ENCODE results near the gene METRNL.

METRNL gene

GRCh38 chr17:83092931-83093330 lies 13.5 kb downstream of the METRNL start:
- no peak for DNase-seq (ENCODE audit: low spot score)

GRCh38 chr17:83093506-83093905 lies 14.1 kb downstream of the METRNL start:
- DNase-seq (ENCODE audit: low spot score), result no peak

- DNase-seq (ENCODE audit: low spot score), result no peak
These were observed 14.9 kb downstream of the METRNL start for GRCh38 chr17:83094291-83094690.

GRCh38 chr17:83095016-83095415 lies 15.6 kb downstream of the METRNL start:
- DNase-seq (ENCODE audit: low spot score), result no peak

- DNase-seq (ENCODE audit: low spot score), result no peak
These were observed 17.2 kb downstream of the METRNL start for GRCh38 chr17:83096401-83097224.

- no peak for DNase-seq (ENCODE audit: low spot score)
These were observed 18.4 kb downstream of the METRNL start for GRCh38 chr17:83097831-83098230.

GRCh38 chr17:83098241-83099085 lies 19.1 kb downstream of the METRNL start:
- no peak for DNase-seq (ENCODE audit: low spot score)

GRCh38 chr17:83099086-83099555 lies 19.7 kb downstream of the METRNL start:
- DNase-seq (ENCODE audit: low spot score), result no peak

- DNase-seq (ENCODE audit: low spot score), result peak; percentile 58
These were observed 20.3 kb downstream of the METRNL start for GRCh38 chr17:83099570-83100181.

- DNase-seq (ENCODE audit: low spot score), result no peak
These were observed 20.9 kb downstream of the METRNL start for GRCh38 chr17:83100220-83100852.

GRCh38 chr17:83100853-83101391 lies 21.5 kb downstream of the METRNL start:
- peak; percentile 79 for DNase-seq (ENCODE audit: low spot score)

- DNase-seq (ENCODE audit: low spot score), result no peak
These were observed 22.5 kb downstream of the METRNL start for GRCh38 chr17:83101805-83102480.

- no peak for DNase-seq (ENCODE audit: low spot score)
These were observed 24.0 kb downstream of the METRNL start for GRCh38 chr17:83103200-83103942.

GRCh38 chr17:83103943-83104311 lies 24.5 kb downstream of the METRNL start:
- no peak for DNase-seq (ENCODE audit: low spot score)

- DNase-seq (ENCODE audit: low spot score), result no peak
These were observed 25.4 kb downstream of the METRNL start for GRCh38 chr17:83104577-83105505.

GRCh38 chr17:83105512-83105911 lies 26.1 kb downstream of the METRNL start:
- DNase-seq (ENCODE audit: low spot score), result no peak

GRCh38 chr17:83106056-83106588 lies 26.7 kb downstream of the METRNL start:
- no peak for DNase-seq (ENCODE audit: low spot score)

GRCh38 chr17:83106913-83107655 lies 27.7 kb downstream of the METRNL start:
- DNase-seq (ENCODE audit: low spot score), result no peak

All from germinal center (tissue), 1 donor.